GM21526 (cell line): ENCODE data around the gene VPS37C.

Source experiments
- ATAC-seq: cut with Tn5 transposase; IDR thresholded peaks from one replicate; pipeline ENCODE4 v1.9.1; 2021; ENCODE audit warnings: moderate library complexity; ENCODE audit not compliant: unreplicated experiment, low FRiP score

Gene VPS37C

GRCh38 chr11:61119571-61119970 lies 41.7 kb downstream of the VPS37C start:
- no peak for ATAC-seq

- ATAC-seq = no peak
These were observed 42.2 kb downstream of the VPS37C start for GRCh38 chr11:61119055-61119454.

- ATAC-seq = no peak
These were observed 42.8 kb downstream of the VPS37C start for GRCh38 chr11:61118406-61118805.

- ATAC-seq = no peak
These were observed 43.2 kb downstream of the VPS37C start for GRCh38 chr11:61118004-61118403.

- no peak for ATAC-seq
These were observed 44.1 kb downstream of the VPS37C start for GRCh38 chr11:61117168-61117520.

GRCh38 chr11:61116426-61117167 lies 44.6 kb downstream of the VPS37C start:
- ATAC-seq = no peak

- ATAC-seq = no peak
These were observed 45.6 kb downstream of the VPS37C start for GRCh38 chr11:61115498-61116224.

- no peak for ATAC-seq
These were observed 46.3 kb downstream of the VPS37C start for GRCh38 chr11:61114913-61115312.

- ATAC-seq = no peak
These were observed 48.0 kb downstream of the VPS37C start for GRCh38 chr11:61113201-61113600.

- no peak for ATAC-seq
These were observed 48.7 kb downstream of the VPS37C start for GRCh38 chr11:61112575-61112974.

- ATAC-seq = no peak
These were observed 49.3 kb downstream of the VPS37C start for GRCh38 chr11:61111786-61112517.

- no peak for ATAC-seq
These were observed 50.2 kb downstream of the VPS37C start for GRCh38 chr11:61111050-61111435.

- no peak for ATAC-seq
These were observed 50.8 kb downstream of the VPS37C start for GRCh38 chr11:61110255-61111049.

GRCh38 chr11:61109671-61110070 lies 51.6 kb downstream of the VPS37C start:
- ATAC-seq = no peak

GRCh38 chr11:61108847-61109585 lies 52.2 kb downstream of the VPS37C start:
- no peak for ATAC-seq

GRCh38 chr11:61107888-61108287 lies 53.3 kb downstream of the VPS37C start:
- ATAC-seq = no peak

- no peak for ATAC-seq
These were observed 54.2 kb downstream of the VPS37C start for GRCh38 chr11:61106894-61107470.

- ATAC-seq = no peak
These were observed 54.9 kb downstream of the VPS37C start for GRCh38 chr11:61106296-61106695.

- no peak for ATAC-seq
These were observed 56.3 kb downstream of the VPS37C start for GRCh38 chr11:61104963-61105362.
